Spleen (tissue), 7 donors: ENCODE results near the gene PPP1R12C.

ENCODE experiments used
- POLR2A ChIP-seq, 3 donors: fragments of 450-650 bp; IDR thresholded peaks; one replicate each; pipeline ENCODE4 v1.5.1; 2017; ENCODE audit warnings: antibody characterized with exemption in 3 of 3, mild to moderate bottlenecking in 1 of 3
- POLR2AphosphoS5 ChIP-seq, 3 donors: sonication (generic); formaldehyde crosslinking; IDR thresholded peaks; one replicate each; pipeline ENCODE4 v1.5.1; 2017; ENCODE audit warnings: antibody characterized with exemption in 3 of 3
- TF ChIP-seq, protein P1 (sequence below), 11 experiments: fragments of 200-600 bp in 7 of 11; fragments of 450-650 bp in 4 of 11; sonication (generic) in 4 of 11; IDR thresholded peaks in 8 of 11; conservative IDR thresholded peaks in 3 of 11; 1 replicate in 7 of 11; 2 replicates in 4 of 11; pipeline versions ENCODE4 v1.4.0 to v1.8.0; 2016 to 2021; ENCODE audit warnings: antibody characterized with exemption in 11 of 11, inconsistent platforms in 4 of 11, mild to moderate bottlenecking in 1 of 11
- donor health status: DM: no; HTN: no; CAD: no; lungs with moderate emphysema.
- donor health status: DM: no; HTN: no; CAD: no.
- donor health status: DM: no; HTN: no; CAD: no.

DNA sequence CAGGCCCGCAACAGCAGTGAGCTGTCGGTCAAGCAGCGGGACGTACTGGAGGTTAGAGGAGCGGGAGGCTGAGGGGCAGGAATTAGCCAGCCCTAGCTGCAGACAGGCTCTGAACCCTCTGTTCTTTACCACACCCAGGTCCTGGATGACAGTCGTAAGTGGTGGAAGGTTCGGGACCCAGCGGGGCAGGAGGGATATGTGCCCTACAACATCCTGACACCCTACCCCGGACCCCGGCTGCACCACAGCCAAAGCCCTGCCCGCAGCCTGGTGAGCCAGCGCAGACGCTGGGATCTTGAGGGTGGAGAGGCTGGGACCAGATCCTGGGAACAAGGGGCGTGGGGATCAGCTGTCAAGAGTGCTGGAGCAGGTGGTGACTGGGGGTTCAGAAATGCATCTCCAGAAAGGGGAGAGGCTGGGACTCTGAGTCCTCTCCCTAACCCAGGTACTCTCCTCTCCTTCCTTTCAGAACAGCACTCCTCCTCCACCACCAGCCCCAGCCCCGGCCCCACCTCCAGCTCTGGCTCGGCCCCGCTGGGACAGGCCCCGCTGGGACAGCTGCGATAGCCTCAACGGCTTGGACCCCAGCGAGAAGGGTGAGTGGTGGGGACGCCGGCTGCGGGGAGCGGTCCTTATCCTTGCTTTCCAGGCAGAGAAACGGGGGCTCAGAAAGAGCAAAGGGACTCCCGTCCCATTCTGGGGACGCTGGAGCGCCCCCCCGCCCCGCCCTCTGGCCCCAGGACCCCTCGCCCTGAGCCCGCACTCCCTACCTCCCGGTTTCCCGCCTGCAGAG is 31.3 kb downstream of the PPP1R12C start:
- TF ChIP-seq, protein P1, sequence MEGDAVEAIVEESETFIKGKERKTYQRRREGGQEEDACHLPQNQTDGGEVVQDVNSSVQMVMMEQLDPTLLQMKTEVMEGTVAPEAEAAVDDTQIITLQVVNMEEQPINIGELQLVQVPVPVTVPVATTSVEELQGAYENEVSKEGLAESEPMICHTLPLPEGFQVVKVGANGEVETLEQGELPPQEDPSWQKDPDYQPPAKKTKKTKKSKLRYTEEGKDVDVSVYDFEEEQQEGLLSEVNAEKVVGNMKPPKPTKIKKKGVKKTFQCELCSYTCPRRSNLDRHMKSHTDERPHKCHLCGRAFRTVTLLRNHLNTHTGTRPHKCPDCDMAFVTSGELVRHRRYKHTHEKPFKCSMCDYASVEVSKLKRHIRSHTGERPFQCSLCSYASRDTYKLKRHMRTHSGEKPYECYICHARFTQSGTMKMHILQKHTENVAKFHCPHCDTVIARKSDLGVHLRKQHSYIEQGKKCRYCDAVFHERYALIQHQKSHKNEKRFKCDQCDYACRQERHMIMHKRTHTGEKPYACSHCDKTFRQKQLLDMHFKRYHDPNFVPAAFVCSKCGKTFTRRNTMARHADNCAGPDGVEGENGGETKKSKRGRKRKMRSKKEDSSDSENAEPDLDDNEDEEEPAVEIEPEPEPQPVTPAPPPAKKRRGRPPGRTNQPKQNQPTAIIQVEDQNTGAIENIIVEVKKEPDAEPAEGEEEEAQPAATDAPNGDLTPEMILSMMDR (IDR thresholded peaks at IDR 0.05 in 8 of 11, conservative IDR thresholded peaks at IDR 0.05 in 3 of 11) = no peak
- TF ChIP-seq POLR2AphosphoS5 (IDR thresholded peaks at IDR 0.05) (no peak), POLR2A (IDR thresholded peaks at IDR 0.05) (no peak)
